HL-60/S4 treated with phorbol 12-myristate 13-acetate at 8.2 ng/mL for 4 days and 3 days (cell line): ENCODE results near the gene CUTA.

Experiments
- in situ Hi-C: fragments of 300-500 bp; cut with MboI; formaldehyde crosslinking; loops from 2 replicates; pipeline ENCODE4 v1.15.0; 2022; ENCODE audit warnings: low sequenced_read_pairs

Gene CUTA

GRCh38 chr6:33417903-33418689 is at the start of gene CUTA:
TSS of gene CUTA (minus strand) at chr6:33418107. CDS start at chr6:33418000, 107 bp downstream.
- in situ Hi-C loops = no loop called here

GRCh38 chr6:33467091-33467490 is 49.2 kb upstream of the CUTA start:
- in situ Hi-C loops = no loop called here

GRCh38 chr6:33466075-33466735 is 48.3 kb upstream of the CUTA start:
- in situ Hi-C loops = no loop called here

- in situ Hi-C loops = no loop called here
These were observed 41.3 kb upstream of the CUTA start for GRCh38 chr6:33459226-33459625.

- in situ Hi-C loops = no loop called here
These were observed 40.8 kb upstream of the CUTA start for GRCh38 chr6:33458676-33459075.

- in situ Hi-C loops = no loop called here
These were observed 38.2 kb upstream of the CUTA start for GRCh38 chr6:33456156-33456555.

- in situ Hi-C loops = no loop called here
These were observed 37.1 kb upstream of the CUTA start for GRCh38 chr6:33455051-33455450.

- in situ Hi-C loops = no loop called here
These were observed 36.4 kb upstream of the CUTA start, which contains the start of gene ZBTB9 for GRCh38 chr6:33454009-33454946. TSS of gene ZBTB9 (plus strand) at chr6:33454576. CDS start at chr6:33455101, 525 bp downstream.

- in situ Hi-C loops = no loop called here
These were observed 35.6 kb upstream of the CUTA start for GRCh38 chr6:33453393-33454008.

- in situ Hi-C loops = no loop called here
These were observed 34.6 kb upstream of the CUTA start for GRCh38 chr6:33452496-33452895.

- in situ Hi-C loops = no loop called here
These were observed 33.7 kb upstream of the CUTA start for GRCh38 chr6:33451606-33452005.

GRCh38 chr6:33450434-33450833 is 32.5 kb upstream of the CUTA start:
- in situ Hi-C loops = no loop called here

GRCh38 chr6:33446356-33446755 is 28.4 kb upstream of the CUTA start:
- in situ Hi-C loops = no loop called here

GRCh38 chr6:33445119-33445603 is 27.3 kb upstream of the CUTA start:
- in situ Hi-C loops = no loop called here

GRCh38 chr6:33443619-33444504 is 26.0 kb upstream of the CUTA start:
- in situ Hi-C loops = no loop called here

GRCh38 chr6:33443025-33443424 is 25.1 kb upstream of the CUTA start:
- in situ Hi-C loops = no loop called here

- in situ Hi-C loops = no loop called here
These were observed 24.4 kb upstream of the CUTA start for GRCh38 chr6:33442283-33442682.

GRCh38 chr6:33441457-33441856 is 23.6 kb upstream of the CUTA start:
- in situ Hi-C loops = no loop called here

- in situ Hi-C loops = no loop called here
These were observed 22.9 kb upstream of the CUTA start for GRCh38 chr6:33440649-33441309.
